HG02588 (cell line): Measurements from ENCODE around the gene IQCK.

Experiments used
- ATAC-seq: cut with Tn5 transposase; IDR thresholded peaks from one replicate; pipeline ENCODE4 v1.9.1; 2021; ENCODE audit warnings: mild to moderate bottlenecking, moderate library complexity; ENCODE audit not compliant: unreplicated experiment

IQCK gene

DNA sequence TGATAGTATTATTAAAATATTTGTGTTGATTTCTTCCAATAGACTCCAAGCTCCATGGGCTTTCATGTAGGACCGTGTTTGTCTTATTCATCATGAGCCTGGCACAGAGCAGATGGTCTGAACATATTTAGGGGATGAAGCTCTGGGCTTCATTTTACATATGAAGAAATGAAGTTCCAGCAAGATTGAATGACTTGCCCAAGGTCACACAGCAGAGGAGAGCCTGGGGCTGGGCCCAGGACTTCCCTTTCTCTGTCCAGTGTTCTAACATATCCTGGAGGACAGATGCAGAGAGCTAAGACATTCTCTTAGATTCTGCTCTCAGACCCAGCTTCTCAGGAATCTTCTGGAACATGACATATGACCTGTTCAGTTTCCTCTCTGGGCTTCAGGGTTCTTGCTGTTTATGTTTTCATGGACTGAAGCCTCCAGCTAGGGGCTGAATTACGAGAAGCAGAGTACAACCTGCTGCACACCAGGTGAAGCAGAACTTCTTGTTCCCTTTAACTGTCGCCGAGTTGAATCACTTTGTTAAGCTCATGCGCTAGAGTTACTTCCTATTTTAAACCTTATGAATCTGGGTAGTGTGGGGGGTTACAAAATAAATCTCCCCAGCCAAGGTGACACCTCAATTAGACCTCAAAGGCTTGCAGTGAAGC, 113.0 kb downstream of the IQCK start:
- ATAC-seq: no peak

DNA sequence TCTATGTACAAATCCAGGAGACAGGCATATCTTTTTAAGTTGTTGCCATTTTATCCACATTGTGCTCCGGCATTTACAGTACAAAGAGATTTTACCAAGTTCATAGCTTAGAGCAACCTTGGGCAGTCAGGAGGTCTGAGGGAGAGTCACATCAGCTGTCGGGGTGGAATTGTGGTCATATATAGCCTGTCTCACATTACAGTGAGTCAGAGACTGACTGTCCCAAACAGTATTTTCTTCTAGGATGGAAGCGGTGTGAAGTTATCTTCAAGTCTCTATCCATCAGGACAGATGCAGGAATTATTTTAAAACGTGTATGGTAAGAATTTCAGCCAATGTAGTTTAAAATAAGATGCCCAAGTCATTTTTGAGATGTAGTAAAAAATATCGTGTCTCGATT, 113.6 kb downstream of the IQCK start:
- no peak for ATAC-seq

DNA sequence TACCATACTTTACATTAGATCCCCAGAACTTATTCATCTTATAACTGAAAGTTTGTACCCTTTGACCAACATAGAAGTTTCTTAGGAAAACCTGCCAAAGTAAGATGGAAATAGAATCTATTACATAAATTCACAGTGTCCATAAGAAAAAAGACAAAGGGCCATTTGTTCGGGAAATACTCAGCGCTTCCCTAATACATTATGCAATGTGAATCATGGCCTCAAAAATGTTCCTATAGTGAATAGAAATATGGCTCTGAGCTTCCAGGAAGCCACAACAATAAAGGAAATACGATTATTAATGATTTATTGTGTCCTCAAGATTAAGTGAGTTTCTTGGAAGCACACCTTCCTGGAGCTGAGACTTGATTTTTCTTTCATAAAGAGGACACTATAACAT, 115.1 kb downstream of the IQCK start:
- no peak for ATAC-seq

DNA sequence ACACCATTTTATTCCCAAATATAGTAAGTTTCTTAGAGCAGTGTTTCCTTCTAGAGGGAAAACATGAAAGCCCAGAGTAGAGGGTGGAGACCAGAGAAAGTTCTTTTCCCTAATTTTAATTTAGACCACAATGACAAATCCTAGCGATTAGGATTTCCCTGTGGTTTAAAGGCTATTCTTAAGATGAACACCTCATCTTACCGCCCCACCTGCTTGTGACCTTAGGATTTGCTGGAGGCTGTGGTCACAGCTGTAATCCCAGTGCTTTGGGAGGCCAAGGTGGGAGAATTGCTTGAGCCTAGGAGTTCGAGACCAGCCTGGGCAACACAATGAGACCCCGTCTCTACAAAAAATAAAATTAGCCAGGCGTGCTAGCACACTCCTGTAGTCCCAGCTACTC, 115.5 kb downstream of the IQCK start:
- no peak for ATAC-seq

DNA sequence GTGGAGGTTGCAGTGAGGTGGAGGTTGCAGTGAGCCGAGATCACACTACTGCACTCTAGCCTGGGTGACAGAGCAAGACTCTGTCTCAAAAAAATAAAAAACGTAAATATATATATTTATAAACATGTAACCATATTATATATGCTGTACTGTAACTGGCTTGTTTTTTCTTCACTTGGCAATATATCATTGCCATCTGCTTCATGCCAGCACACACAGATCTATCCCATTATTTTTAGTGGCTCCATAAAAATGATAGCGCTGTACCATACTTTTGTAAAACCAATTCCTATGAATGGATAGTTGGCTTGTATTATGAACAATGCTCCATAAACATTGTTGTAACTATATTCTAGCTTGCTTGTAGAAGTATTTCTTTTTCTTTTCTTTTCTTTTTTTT, 117.1 kb downstream of the IQCK start:
- no peak for ATAC-seq

DNA sequence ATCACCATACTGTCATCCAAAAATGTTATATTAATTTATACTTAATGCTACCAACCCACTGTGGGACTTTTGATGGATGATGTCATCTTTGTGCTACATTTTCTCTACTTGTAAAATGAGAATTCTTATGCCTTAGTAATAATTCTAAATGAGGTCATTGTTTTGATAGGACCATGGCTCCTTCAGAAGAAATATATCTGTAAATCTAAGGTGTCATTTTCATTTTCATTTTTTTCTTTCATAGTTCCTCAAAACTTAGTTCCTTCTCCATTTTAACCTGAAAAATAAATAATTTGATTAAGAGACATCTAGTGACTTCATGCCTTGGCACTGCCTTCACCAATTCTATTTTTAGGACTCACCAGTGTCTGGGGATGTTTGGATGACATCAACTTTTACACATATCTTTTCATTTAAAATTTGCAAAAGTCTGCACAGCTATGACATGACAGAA, 117.9 kb downstream of the IQCK start:
- ATAC-seq: no peak

DNA sequence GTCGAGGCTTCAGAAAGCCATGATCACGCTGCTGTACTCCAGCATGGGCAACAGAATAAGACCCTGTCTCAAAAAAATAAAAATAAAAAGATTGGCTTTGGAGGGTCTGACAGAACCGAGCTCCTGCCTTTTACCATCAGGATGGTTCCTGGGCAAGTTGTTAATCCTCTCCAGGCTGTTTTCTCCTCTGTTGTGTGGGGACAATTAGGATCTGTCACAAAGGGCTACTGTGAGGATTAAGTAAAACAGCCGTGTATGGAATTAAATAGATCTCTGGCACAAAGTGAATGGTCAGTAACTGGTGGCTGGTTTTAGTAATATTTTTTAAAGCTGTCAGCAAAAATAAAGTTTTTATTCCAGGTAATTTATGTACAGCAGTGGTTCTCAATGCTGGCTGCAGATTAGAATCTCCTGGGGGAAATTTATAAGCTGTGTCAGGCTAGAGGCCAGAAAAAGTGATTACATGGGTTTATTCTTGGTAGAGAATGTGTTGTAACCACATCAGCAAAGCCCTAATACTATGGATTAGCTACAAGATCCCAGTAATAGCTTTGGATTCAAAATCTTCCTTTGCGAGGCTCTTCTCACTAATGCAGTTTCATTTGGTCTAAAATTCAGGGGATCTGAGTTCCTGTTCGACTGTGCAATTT, 119.4 kb downstream of the IQCK start:
- ATAC-seq: no peak

DNA sequence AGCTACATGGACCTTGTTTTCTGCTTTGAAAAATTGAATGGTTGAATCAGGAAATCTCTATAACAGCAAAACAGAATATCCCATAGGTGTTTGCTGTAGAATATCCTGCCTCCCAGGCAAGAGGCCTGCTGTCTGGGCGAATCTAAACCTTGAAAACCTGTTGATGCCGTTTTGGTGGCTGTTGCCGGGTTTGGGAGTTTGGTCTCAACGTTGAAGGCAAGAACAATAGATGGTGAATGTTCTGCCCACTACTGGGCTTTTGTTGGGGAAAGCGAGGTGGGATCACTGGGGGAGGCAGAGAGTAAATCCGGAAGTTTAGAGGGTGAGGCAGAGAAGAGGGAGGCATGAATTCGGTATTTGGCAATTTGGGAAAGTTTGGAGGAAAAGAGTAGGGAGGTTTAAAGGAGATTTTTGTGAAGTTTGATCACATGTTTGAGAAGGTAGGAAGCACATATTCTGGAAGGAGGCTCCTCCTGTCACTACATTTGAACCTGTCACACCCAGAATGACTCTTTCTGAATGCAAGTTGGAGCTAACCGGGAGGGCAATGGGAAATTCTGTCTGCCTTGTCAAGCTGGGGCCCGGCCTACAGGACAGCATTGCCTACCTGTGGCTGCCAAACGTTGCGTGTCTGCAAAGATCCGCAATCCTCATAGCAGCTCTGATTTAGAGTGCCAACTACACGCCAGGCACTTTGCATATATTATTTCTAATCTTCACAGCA, 120.1 kb downstream of the IQCK start:
- no peak for ATAC-seq

DNA sequence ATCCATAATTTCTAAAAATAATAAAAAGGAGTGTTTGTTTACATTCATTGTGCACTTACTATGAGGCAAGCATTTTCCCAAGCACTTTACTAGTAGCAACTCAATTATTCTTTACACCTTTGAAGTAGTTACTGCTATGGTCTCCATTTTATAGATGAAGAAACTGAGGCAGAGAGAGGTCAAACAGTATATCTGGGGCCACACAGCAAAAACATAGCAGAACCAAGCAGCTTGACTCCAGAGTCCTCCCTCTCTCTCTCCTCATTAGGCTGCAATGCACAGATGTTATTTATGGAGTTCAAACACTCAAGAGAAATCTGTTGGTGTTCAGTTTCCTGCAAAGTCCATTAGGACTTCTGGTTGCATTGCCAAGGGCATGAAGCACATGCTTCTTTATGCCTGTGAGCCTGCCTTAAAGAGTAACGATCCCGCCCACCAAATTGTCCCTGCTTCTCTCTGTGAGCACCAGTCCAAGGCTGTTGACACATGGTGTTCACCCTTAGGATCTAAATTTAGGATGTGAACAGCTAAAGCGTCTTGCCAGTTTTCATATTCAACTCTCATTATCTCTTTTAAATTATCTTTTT, 122.5 kb downstream of the IQCK start:
- no peak for ATAC-seq

DNA sequence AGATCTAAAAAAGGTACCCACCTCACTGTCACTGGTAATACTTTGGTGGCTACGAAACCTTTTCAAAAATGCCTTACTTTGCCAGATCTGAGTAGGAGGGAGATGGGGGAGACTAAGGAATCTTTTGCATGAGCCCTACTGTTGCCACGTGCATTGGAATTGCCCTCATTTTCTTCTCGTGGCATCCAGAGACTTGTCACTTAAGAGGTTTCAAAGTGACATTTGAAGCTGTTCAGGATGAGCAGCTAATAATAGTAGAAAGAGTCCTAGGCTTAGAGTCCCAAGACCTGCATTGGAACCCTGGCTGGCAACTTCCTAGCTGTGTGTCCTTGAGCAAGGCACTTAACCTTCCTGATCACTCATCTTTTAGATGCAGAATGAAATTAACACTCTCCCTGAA, 123.1 kb downstream of the IQCK start:
- no peak for ATAC-seq

DNA sequence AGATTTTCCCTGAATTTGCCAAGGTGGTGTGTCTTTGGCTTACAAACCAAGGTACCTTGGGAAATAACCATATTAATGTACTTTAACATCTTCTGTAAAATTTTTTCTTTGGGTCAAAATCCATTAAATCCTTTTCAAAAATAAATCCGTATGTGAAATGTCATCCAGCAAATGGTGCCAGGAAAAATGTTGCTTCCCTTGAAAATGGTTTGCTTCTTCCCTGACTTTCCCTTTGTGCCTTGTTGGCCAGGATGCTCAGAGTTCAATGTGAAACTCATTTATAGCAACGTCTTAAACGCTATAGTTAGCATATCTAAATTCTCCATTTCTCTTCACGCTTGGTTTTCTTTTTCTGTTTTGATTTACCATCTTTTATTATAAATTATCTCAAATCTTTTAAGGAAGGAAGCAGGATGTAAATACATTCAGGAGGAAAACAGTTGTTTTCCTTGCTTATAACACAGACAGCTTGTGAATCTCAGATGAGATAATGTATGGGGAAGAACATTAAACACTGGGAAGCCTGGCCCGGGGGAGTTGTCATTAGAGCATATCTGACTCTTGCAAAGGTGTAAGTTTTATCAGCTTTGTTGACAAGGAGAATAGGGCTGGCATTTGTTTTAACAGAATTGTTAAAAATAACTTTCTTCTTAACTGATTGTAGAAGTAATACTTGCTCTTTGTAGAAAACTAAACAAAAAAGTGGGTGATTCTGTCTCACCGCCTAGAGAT, 124.5 kb downstream of the IQCK start:
- ATAC-seq: no peak

DNA sequence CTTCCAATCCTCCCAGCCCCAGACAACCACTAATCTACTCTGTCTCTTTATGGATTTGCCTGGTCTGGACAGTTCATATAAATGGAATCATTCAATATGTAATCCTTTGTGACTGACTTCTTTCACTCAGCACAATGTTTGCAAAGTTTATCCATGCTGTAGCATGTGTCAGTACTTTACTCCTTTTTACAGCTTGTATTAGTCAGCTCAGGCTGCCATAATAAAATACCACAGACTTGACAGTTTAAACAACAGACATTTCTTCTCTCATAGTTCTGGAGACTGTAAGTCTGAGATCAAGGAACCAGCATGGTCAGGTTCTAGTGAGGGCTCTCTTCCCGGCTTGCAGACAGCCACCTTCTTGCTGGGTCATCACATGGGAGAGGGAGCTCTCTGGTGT, 125.3 kb downstream of the IQCK start:
- no peak for ATAC-seq

DNA sequence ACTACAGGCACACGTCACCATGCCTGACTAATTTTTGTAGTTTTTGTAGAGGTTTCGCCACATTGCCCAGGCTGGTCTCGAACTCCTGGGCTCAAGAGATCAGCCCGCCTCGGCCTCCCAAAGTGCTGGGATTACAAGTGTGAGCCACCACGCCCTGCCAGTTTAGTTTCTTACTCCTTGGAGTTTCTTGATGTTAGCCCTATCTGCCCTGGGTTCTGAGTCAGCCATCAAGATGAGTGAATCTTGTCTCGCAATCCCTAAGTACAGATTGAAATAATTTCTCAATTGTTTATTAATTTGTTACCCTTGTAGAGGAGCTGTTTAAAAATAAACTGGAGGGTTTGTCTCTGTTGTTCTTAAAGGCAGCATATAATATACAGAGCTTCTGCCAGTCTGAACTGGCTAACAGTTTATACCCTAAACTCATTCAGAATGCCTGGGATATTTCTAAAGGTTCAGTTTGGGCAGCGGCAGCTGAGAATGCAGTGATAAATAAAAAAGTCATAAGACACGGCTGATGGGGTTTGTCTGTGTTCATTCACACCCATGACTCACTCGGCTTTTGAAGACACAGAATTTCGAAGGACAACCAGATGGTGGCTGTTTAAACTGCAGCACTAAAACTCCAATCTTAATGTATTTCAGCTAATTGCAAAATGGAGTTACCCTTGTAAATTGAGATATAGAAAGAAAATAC, 127.0 kb downstream of the IQCK start:
- ATAC-seq: no peak

DNA sequence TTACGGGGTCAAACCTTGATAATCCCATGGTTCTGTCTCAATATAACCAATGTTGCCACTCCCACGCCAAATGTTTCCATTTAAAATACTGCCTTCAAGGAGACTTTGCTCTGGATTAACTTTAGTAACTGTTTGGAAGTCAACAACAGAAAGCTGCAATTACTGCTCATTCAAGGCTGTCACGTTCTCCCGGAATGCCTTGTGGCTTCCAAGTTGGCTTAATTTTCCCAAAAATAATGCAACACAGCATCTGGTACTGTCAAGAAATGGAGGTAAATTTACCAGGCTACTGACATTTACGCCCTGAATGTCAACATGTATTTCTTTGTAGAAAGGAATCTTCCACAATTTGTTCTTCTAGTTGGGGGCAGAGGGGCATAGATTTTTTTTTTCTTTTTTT, 128.4 kb downstream of the IQCK start:
- no peak for ATAC-seq

DNA sequence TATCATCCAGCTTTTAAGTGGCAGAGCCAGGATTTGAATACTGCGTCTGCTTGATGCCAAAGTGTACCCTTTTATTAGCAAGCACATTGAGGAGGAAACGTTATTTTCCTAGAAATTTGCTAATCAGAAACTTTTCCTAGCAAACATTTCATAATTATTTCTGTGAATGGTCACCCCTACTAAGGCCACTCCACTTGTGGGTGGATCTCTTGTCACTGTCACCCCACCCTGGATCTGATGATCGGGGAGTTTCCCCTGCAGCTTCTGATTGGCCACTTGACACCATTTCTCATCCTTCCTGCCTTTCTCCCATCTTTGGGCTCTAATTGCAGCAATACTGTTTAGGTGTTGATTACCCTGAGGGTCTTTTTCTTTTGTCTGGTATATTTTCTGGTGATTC, 130.7 kb downstream of the IQCK start:
- no peak for ATAC-seq

DNA sequence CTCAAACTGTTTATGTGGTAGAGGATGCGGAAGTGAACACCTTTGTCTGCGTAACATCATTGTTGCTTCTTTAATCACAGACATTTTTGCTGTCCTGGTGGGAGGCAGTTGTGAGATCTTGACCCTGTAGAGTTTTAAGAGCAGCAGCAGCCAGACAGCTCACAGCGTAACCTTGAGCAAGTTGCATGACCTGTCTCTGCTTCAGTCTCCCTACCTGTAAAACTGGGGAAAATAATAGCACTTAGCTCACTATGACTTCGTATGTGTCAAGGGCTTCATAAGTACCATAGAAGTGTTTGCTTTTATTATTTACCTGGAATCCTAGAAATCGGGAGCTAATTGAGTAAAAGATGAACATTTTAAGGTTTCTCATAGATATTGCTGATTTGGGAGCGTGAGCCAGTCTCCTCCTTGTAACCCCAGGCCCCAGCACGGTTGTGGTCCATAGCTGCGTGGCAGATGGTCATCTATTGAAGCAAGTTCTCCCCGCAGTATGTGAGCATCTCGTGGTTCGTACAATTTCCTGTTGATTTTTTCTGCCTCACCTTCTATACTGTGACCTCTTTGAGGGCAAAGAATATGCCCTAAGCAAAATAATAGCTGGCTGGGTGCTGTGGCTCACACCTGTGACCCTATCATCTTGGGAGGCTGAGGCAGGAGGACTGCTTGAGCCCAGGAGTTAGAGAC, 132.2 kb downstream of the IQCK start:
- no peak for ATAC-seq

DNA sequence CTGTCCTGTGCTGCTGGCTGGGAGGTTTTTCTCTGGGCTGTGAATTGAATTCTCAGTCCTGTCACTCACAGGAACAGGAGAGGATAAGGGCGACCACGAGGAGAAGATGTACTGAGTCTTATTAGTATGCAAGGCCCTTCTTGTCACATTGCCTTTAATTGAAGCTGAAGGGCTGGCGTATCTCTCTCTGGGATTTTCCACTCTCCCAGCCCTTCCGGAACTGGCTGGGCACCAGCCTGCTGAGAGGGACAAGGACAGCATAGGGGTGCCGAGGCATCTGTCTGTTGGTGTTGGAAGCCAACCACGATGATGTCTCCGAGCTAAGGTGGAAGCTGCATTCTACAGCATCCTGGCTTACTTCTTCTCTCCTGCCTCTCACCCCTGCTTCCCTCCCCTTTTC, 133.4 kb downstream of the IQCK start:
- ATAC-seq: no peak

DNA sequence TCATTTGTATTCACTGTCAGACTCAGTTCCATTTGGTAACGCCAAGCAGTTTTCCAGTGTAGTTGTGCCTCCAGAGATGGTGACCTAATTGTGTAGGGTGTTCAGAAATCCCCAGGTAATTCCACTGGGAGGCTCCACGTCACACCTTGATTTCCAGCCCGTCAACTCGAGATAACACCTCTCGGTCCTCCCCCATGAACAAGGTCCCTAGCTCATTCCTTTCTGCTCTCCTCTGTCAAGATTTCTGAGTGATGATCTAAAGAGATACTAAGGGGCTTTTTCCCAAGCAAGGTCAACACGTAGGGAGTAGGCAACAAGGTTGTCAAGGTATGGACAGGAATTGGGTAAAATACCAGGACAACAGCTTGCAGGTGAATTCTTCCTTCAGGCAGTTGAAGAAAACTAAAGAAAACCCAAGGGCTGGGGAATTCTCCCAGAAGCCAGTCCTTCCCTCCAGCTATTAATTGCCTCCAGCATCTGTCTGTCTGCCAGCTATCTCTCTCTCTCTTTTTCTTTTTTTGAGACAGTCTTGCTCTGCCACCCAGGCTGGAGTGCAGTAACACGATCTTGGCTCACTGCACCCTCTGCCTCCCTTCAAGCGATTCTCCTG, 135.2 kb downstream of the IQCK start:
- ATAC-seq: no peak

DNA sequence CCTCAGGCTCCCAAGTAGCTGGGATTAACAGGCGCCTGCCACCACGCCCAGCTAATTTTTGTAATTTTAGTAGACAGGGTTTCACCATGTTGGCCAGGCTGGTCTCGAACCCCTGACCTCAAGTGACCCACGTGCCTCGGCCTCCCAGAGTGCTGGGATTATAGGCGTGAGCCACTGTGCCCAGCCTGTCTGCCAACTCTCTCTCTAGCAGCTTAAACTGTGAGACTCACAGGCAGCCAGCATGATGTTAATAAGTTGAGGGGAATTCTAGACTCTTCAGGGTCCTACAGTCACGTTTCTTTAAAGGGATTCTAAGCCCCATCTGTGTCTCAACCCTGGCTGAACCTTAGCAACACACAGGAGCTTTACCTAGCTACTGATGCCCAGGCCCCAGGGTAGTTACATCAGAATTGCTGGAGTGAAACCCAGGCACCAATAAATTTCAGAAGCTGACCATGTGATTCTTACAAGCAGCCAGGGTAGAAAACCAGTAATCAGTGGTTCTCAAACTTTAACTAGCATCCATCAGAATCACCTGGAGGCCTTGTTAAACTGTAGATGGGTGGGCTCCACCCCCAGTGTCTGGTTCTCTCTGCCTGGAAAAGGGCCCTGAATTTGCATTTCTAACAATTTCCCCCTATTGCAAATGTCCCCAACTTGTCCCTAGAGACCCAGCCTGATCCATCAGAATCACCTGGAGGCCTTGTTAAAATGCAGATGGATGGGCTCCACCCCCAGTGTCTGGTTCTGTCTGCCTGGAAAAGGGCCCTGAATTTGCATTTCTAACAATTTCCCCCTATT, 135.9 kb downstream of the IQCK start:
- ATAC-seq: no peak
